WTC11 (cell line): ENCODE data around the gene TMEM178B.

Source experiments
- CBFB ChIP-seq: sonication (generic); formaldehyde crosslinking; IDR thresholded peaks from 2 replicates; pipeline ENCODE4 v1.8.1; 2022; ENCODE audit warnings: mild to moderate bottlenecking, low read depth, missing genetic modification reagents
- CDX4 ChIP-seq: fragments of 250-450 bp; sonication (Bioruptor Pico); IDR thresholded peaks from 2 replicates; pipeline ENCODE4 v1.9.0; 2021; ENCODE audit warnings: moderate library complexity, mild to moderate bottlenecking, inconsistent platforms, borderline replicate concordance
- CTCF ChIP-seq: fragments of 200-600 bp; IDR thresholded peaks from 2 replicates; pipeline ENCODE4 v1.8.0; 2022; ENCODE audit warnings: antibody characterized with exemption
- ELF4 ChIP-seq: sonication (generic); formaldehyde crosslinking; IDR thresholded peaks from 2 replicates; pipeline ENCODE4 v1.8.1; 2022; ENCODE audit warnings: low read depth, mild to moderate bottlenecking, moderate library complexity, missing genetic modification reagents
- FOXP1 ChIP-seq: sonication (generic); formaldehyde crosslinking; IDR thresholded peaks from 2 replicates; pipeline ENCODE4 v1.8.0; 2022; ENCODE audit warnings: missing genetic modification reagents, mild to moderate bottlenecking, moderate library complexity, borderline replicate concordance
- IRF2 ChIP-seq: sonication (generic); formaldehyde crosslinking; IDR thresholded peaks from 2 replicates; pipeline ENCODE4 v1.8.0; 2022; ENCODE audit warnings: low read depth, missing genetic modification reagents, borderline replicate concordance
- JUN ChIP-seq: sonication (generic); formaldehyde crosslinking; IDR thresholded peaks from 2 replicates; pipeline ENCODE4 v1.8.0; 2023; ENCODE audit warnings: mild to moderate bottlenecking, missing genetic modification reagents
- KAT7 ChIP-seq: sonication (generic); formaldehyde crosslinking; IDR thresholded peaks from 2 replicates; pipeline ENCODE4 v1.8.1; 2023; ENCODE audit warnings: missing genetic modification reagents, mild to moderate bottlenecking, borderline replicate concordance
- MAX ChIP-seq: sonication (generic); formaldehyde crosslinking; IDR thresholded peaks from 2 replicates; pipeline ENCODE4 v1.8.0; 2022; ENCODE audit warnings: mild to moderate bottlenecking, missing genetic modification reagents
- MXD4 ChIP-seq: fragments of 250-450 bp; sonication (Bioruptor Pico); IDR thresholded peaks from 2 replicates; pipeline ENCODE4 v1.8.0; 2021; ENCODE audit warnings: mild to moderate bottlenecking, moderate library complexity, borderline replicate concordance
- MYBL2 ChIP-seq: sonication (generic); formaldehyde crosslinking; IDR thresholded peaks from 2 replicates; pipeline ENCODE4 v1.8.1; 2023; ENCODE audit warnings: mild to moderate bottlenecking, moderate library complexity, missing genetic modification reagents
- NR2C2 ChIP-seq: sonication (generic); formaldehyde crosslinking; IDR thresholded peaks from 2 replicates; pipeline ENCODE4 v1.8.0; 2022; ENCODE audit warnings: mild to moderate bottlenecking, missing genetic modification reagents
- ZNF263 ChIP-seq: sonication (generic); formaldehyde crosslinking; IDR thresholded peaks from 2 replicates; pipeline ENCODE4 v1.8.1; 2022; ENCODE audit warnings: low read depth, mild to moderate bottlenecking, moderate library complexity, missing genetic modification reagents
- ZNF416 ChIP-seq: fragments of 250-450 bp; sonication (Bioruptor Pico); IDR thresholded peaks from 2 replicates; pipeline ENCODE4 v1.9.0; 2021; ENCODE audit warnings: mild to moderate bottlenecking, inconsistent platforms

GRCh38 chr7:141317033-141317585 is 243.2 kb downstream of the TMEM178B start:
- TF ChIP-seq CTCF (no peak), JUN (CRISPR knock-in tag) (no peak), ZNF416 (CRISPR knock-in tag) (no peak), ELF4 (CRISPR knock-in tag) (no peak), NR2C2 (CRISPR knock-in tag) (no peak), FOXP1 (no peak), MXD4 (no peak), IRF2 (CRISPR knock-in tag) (no peak), MYBL2 (CRISPR knock-in tag) (no peak), ZNF263 (no peak), MAX (CRISPR knock-in tag) (no peak), CDX4 (CRISPR knock-in tag) (no peak), CBFB (no peak), KAT7 (CRISPR knock-in tag) (no peak)
